Lower leg skin (tissue), 3 donors: ENCODE measurements around the gene SELENOI.

Source experiments
- POLR2A ChIP-seq, 2 donors: fragments of 450-650 bp; IDR thresholded peaks; one replicate each; pipeline ENCODE4 v1.6.1; 2016 to 2017; ENCODE audit warnings: antibody characterized with exemption in 2 of 2, mild to moderate bottlenecking in 1 of 2, moderate library complexity in 1 of 2
- TF ChIP-seq, protein P1 (sequence below), 3 donors: fragments of 450-650 bp; IDR thresholded peaks; one replicate each; pipeline ENCODE4 v1.5.1; 2016; ENCODE audit warnings: antibody characterized with exemption in 3 of 3, mild to moderate bottlenecking in 3 of 3, moderate library complexity in 2 of 3

DNA sequence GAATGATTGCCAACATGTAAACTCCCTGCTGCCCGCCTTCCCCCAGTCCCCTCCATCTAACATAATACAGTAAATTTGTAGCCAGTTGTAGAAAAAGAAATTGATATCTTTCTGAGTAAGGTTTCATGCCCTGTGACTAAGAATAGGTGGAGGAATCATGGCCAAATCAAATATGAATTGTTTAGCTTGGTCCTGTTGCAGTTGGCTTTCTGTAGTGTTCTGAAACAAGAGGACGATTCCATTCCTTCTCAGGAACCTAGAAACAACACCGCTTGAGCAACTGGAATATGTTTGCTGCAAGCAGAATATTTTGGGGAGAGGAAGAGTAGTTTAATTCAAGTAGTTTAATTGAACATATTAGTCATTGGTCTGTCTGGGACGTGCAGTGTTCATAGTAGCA is 48.8 kb downstream of the SELENOI start:
- TF ChIP-seq, protein P1, sequence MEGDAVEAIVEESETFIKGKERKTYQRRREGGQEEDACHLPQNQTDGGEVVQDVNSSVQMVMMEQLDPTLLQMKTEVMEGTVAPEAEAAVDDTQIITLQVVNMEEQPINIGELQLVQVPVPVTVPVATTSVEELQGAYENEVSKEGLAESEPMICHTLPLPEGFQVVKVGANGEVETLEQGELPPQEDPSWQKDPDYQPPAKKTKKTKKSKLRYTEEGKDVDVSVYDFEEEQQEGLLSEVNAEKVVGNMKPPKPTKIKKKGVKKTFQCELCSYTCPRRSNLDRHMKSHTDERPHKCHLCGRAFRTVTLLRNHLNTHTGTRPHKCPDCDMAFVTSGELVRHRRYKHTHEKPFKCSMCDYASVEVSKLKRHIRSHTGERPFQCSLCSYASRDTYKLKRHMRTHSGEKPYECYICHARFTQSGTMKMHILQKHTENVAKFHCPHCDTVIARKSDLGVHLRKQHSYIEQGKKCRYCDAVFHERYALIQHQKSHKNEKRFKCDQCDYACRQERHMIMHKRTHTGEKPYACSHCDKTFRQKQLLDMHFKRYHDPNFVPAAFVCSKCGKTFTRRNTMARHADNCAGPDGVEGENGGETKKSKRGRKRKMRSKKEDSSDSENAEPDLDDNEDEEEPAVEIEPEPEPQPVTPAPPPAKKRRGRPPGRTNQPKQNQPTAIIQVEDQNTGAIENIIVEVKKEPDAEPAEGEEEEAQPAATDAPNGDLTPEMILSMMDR (IDR thresholded peaks at IDR 0.05) = no peak
- TF ChIP-seq POLR2A (IDR thresholded peaks at IDR 0.05) = no peak
